GM23338 (cell line): ENCODE results near the gene SLC6A11. TPM values are rescaled to one million over a fixed set of nuclear protein-coding genes. Genes with fewer than 3 reads are reported as not detected.

Source experiments
- ATAC-seq: fragments of 200-7000 bp; cut with Tn5 transposase; 3 replicates; pipeline ENCODE4 v1.9.1; 2020
- DNase-seq: peaks from one replicate; pipeline ENCODE4 v3.0.0-alpha.2; 2015; ENCODE audit warnings: low spot score
- H2AFZ ChIP-seq: fragments of 200-600 bp; sonication (generic); 2 replicates; pipeline ENCODE4 v1.8.0; 2016; ENCODE audit warnings: antibody characterized with exemption, mild to moderate bottlenecking, moderate library complexity
- H3F3A ChIP-seq: fragments of 200-600 bp; sonication (generic); replicated peaks from 2 replicates; pipeline ENCODE4 v1.8.0; 2017; ENCODE audit warnings: antibody characterized with exemption, mixed run types, low read depth
- H3K27ac ChIP-seq: fragments of 200-600 bp; sonication (generic); 2 replicates; pipeline ENCODE4 v1.6.1; 2016; ENCODE audit warnings: low read depth
- H3K27me3 ChIP-seq: fragments of 200-600 bp; sonication (generic); 2 replicates; pipeline ENCODE4 v1.8.0; 2016; ENCODE audit warnings: mild to moderate bottlenecking, mixed run types, moderate library complexity; ENCODE audit not compliant: insufficient read depth
- H3K36me3 ChIP-seq: fragments of 200-600 bp; sonication (generic); 2 replicates; pipeline ENCODE4 v1.8.0; 2016; ENCODE audit warnings: mild to moderate bottlenecking; ENCODE audit not compliant: insufficient read depth
- H3K4me1 ChIP-seq: fragments of 200-600 bp; sonication (generic); 2 replicates; pipeline ENCODE4 v1.8.0; 2016; ENCODE audit warnings: mild to moderate bottlenecking, moderate library complexity; ENCODE audit not compliant: insufficient read depth
- H3K4me2 ChIP-seq: fragments of 200-600 bp; sonication (generic); 2 replicates; pipeline ENCODE4 v1.7.1; 2017; ENCODE audit warnings: mixed run types
- H3K4me3 ChIP-seq: fragments of 200-600 bp; sonication (generic); 2 replicates; pipeline ENCODE4 v1.6.1; 2016; ENCODE audit warnings: mixed run types
- H3K79me2 ChIP-seq: fragments of 200-600 bp; sonication (generic); replicated peaks from 2 replicates; pipeline ENCODE4 v1.8.0; 2017; ENCODE audit warnings: mild to moderate bottlenecking; ENCODE audit not compliant: insufficient read depth
- H3K9me2 ChIP-seq: fragments of 200-600 bp; sonication (generic); 2 replicates; pipeline ENCODE4 v1.8.0; 2017; ENCODE audit not compliant: insufficient read depth
- H4K20me1 ChIP-seq: fragments of 200-600 bp; sonication (generic); replicated peaks from 2 replicates; pipeline ENCODE4 v1.8.0; 2017; ENCODE audit warnings: mild to moderate bottlenecking; ENCODE audit not compliant: insufficient read depth
- H3K27ac Mint-ChIP-seq: 2 replicates; pipeline ENCODE4 v1.8.0; 2020; ENCODE audit warnings: inconsistent platforms, mild to moderate bottlenecking, moderate library complexity, mixed read lengths
- H3K27me3 Mint-ChIP-seq: 3 replicates; pipeline ENCODE4 v1.8.0; 2022; ENCODE audit warnings: low read depth, mild to moderate bottlenecking, moderate library complexity, mixed read lengths, inconsistent platforms; ENCODE audit not compliant: insufficient read depth, poor library complexity
- H3K36me3 Mint-ChIP-seq: 3 replicates; pipeline ENCODE4 v1.8.0; 2021; ENCODE audit warnings: low read depth, mild to moderate bottlenecking, inconsistent platforms, moderate library complexity, mixed read lengths
- H3K4me1 Mint-ChIP-seq: 3 replicates; pipeline ENCODE4 v1.8.0; 2020; ENCODE audit warnings: mild to moderate bottlenecking, inconsistent platforms, mixed read lengths
- H3K4me3 Mint-ChIP-seq: 3 replicates; pipeline ENCODE4 v1.8.0; 2021; ENCODE audit warnings: moderate library complexity, mild to moderate bottlenecking, inconsistent platforms, mixed read lengths
- H3K9me3 Mint-ChIP-seq: 3 replicates; pipeline ENCODE4 v1.8.0; 2020; ENCODE audit warnings: moderate library complexity, mild to moderate bottlenecking, inconsistent platforms, mixed read lengths
- CREB1 ChIP-seq: fragments of 250-450 bp; sonication (Bioruptor Pico); IDR thresholded peaks from 2 replicates; pipeline ENCODE4 v1.5.0; 2020; ENCODE audit warnings: low read depth, mild to moderate bottlenecking, moderate library complexity
- EZH2 ChIP-seq: fragments of 200-600 bp; sonication (generic); IDR thresholded peaks from one replicate; pipeline ENCODE4 v1.8.0; 2017; ENCODE audit warnings: antibody characterized with exemption, mild to moderate bottlenecking, low read depth; ENCODE audit not compliant: unreplicated experiment
- EZH2phosphoT487 ChIP-seq: fragments of 200-600 bp; sonication (generic); IDR thresholded peaks from one replicate; pipeline ENCODE4 v1.8.1; 2018; ENCODE audit warnings: antibody characterized with exemption; ENCODE audit not compliant: unreplicated experiment
- JUNB ChIP-seq: IDR thresholded peaks from one replicate; pipeline ENCODE4 v1.6.1; 2016; ENCODE audit warnings: antibody characterized with exemption; ENCODE audit not compliant: unreplicated experiment
- NANOG ChIP-seq: IDR thresholded peaks from 2 replicates; pipeline ENCODE4 v1.6.1; 2016; ENCODE audit warnings: antibody characterized with exemption, borderline replicate concordance
- POLR2AphosphoS5 ChIP-seq: IDR thresholded peaks from 2 replicates; pipeline ENCODE4 v1.6.1; 2016; ENCODE audit warnings: antibody characterized with exemption, low read depth
- STAT1 ChIP-seq: IDR thresholded peaks from one replicate; pipeline ENCODE4 v1.6.1; 2016; ENCODE audit warnings: antibody characterized with exemption; ENCODE audit not compliant: unreplicated experiment
- ZNF114 ChIP-seq: fragments of 250-450 bp; sonication (Bioruptor Pico); IDR thresholded peaks from 2 replicates; pipeline ENCODE4 v1.5.0; 2020; ENCODE audit warnings: mild to moderate bottlenecking, moderate library complexity
- ZNF462 ChIP-seq: fragments of 250-450 bp; sonication (Bioruptor Pico); IDR thresholded peaks from 2 replicates; pipeline ENCODE4 v1.5.0; 2020; ENCODE audit warnings: mild to moderate bottlenecking, moderate library complexity
- polyA plus RNA-seq: library from polyadenylated mRNA; unstranded; fragments of >200 nt; fragmentation: Nextera tagmentation; extraction: Ambion mirVana; gene quantifications from 2 replicates; pipeline ENCODE4 v1.2.1, GENCODE V29; 2016
- total RNA-seq: library from RNA; depleted of rRNA; stranded (reverse); fragments of >200 nt; shearing (Covaris generic); gene quantifications from 2 replicates; pipeline ENCODE4 v1.2.3, GENCODE V29; 2014
- TF ChIP-seq, protein P1 (sequence below): IDR thresholded peaks from one replicate; pipeline ENCODE4 v1.6.1; 2018; ENCODE audit warnings: antibody characterized with exemption; ENCODE audit not compliant: unreplicated experiment

The SLC6A11 gene
- total and polyA plus RNA-seq, 2 experiments from 2014 or later, result 0.47 to 1.1 TPM

DNA sequence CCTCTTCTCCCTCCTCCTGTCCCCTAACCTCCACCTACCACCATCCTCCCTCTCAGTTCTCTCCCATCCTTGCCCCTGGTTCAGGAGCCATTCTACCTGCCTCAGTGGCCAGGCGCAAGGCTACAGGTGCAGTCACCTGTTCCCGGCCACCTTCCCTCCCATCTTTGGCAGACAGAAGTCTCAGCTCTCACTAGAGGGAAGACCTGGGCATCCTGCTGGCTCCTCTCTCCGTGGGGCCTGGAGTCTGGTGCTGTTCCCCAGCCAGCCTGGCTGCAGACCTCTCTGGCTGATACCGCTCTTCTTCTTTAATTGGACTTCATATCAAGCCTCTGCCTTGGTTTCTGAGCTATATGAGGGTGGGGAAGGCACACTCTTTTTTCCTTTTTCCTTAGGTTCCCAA, 123.5 kb downstream of the SLC6A11 start (continued):
- no peak for TF ChIP-seq ZNF462 (CRISPR knock-in tag)

- peaks cover 4% of the 10 kb centered on the region; the same call in 1 of the 2 replicates for H3K4me1 ChIP-seq
- no peaks in the 10 kb centered on the region for H3K9me2 ChIP-seq
- Mint-ChIP-seq H3K27ac (no peak overlapping the region), H3K4me3 (no peak overlapping the region), H3K9me3 (peaks cover 11% of the 10 kb centered on the region), H3K4me1 (peaks cover 3% of the 10 kb centered on the region; the same call in 1 of the 3 replicates), H3K36me3 (peaks cover 3% of the 10 kb centered on the region; the same call in 2 of the 3 replicates), H3K27me3 (peaks cover 5% of the 10 kb centered on the region)
- DNase-seq (no peak), ATAC-seq (no peak)
- H2AFZ ChIP-seq, result no peak overlapping the region
- no peaks in the 10 kb centered on the region for H3F3A ChIP-seq
- no peak overlapping the region for H3K27ac ChIP-seq
- H3K79me2 ChIP-seq, result no peaks in the 10 kb centered on the region
- no peak overlapping the region for H3K4me2 ChIP-seq
- H3K4me3 ChIP-seq, result no peak overlapping the region
- H3K27me3 ChIP-seq, result no peaks in the 10 kb centered on the region
- H4K20me1 ChIP-seq, result no peaks in the 10 kb centered on the region
- H3K36me3 ChIP-seq, result no peaks in the 10 kb centered on the region
- no peak for TF ChIP-seq ZNF114 (CRISPR knock-in tag)
- TF ChIP-seq, protein P1, sequence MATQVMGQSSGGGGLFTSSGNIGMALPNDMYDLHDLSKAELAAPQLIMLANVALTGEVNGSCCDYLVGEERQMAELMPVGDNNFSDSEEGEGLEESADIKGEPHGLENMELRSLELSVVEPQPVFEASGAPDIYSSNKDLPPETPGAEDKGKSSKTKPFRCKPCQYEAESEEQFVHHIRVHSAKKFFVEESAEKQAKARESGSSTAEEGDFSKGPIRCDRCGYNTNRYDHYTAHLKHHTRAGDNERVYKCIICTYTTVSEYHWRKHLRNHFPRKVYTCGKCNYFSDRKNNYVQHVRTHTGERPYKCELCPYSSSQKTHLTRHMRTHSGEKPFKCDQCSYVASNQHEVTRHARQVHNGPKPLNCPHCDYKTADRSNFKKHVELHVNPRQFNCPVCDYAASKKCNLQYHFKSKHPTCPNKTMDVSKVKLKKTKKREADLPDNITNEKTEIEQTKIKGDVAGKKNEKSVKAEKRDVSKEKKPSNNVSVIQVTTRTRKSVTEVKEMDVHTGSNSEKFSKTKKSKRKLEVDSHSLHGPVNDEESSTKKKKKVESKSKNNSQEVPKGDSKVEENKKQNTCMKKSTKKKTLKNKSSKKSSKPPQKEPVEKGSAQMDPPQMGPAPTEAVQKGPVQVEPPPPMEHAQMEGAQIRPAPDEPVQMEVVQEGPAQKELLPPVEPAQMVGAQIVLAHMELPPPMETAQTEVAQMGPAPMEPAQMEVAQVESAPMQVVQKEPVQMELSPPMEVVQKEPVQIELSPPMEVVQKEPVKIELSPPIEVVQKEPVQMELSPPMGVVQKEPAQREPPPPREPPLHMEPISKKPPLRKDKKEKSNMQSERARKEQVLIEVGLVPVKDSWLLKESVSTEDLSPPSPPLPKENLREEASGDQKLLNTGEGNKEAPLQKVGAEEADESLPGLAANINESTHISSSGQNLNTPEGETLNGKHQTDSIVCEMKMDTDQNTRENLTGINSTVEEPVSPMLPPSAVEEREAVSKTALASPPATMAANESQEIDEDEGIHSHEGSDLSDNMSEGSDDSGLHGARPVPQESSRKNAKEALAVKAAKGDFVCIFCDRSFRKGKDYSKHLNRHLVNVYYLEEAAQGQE, result no peak
- TF ChIP-seq EZH2phosphoT487, result no peak
- TF ChIP-seq NANOG, result no peak
- no peak for TF ChIP-seq STAT1
- TF ChIP-seq CREB1 (CRISPR knock-in tag), result no peak
- no peak for TF ChIP-seq EZH2
- no peak for TF ChIP-seq JUNB
- no peak for TF ChIP-seq POLR2AphosphoS5
Observed at GRCh38 chr3:10940106-10940505, 124.1 kb downstream of the SLC6A11 start.
